ENCODE results near the gene C2CD4A. TPM values are rescaled to one million over a fixed set of nuclear protein-coding genes. Genes with fewer than 3 reads are reported as not detected.
A peak's percentile ranks its signal among the peaks of the same experiment; 100 is the strongest.
"Not testable (repeated sequence)": the region's sequence is repeated elsewhere in the genome, so short reads cannot be mapped to it uniquely, and the experiment has no call there.

Gene C2CD4A, protein sequence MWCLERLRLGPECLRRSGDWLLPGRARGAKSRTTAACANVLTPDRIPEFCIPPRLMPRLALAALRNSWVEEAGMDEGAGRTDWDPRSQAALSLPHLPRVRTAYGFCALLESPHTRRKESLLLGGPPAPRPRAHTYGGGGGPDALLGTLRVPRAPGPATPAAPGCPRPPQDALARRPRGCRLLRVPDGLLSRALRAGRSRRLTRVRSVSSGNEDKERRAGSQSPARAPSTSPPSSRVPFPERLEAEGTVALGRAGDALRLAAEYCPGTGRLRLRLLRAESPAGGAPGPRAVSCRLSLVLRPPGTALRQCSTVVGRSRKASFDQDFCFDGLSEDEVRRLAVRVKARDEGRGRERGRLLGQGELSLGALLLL
- not detected for total RNA-seq
- long read RNA-seq = 0 reads

DNA sequence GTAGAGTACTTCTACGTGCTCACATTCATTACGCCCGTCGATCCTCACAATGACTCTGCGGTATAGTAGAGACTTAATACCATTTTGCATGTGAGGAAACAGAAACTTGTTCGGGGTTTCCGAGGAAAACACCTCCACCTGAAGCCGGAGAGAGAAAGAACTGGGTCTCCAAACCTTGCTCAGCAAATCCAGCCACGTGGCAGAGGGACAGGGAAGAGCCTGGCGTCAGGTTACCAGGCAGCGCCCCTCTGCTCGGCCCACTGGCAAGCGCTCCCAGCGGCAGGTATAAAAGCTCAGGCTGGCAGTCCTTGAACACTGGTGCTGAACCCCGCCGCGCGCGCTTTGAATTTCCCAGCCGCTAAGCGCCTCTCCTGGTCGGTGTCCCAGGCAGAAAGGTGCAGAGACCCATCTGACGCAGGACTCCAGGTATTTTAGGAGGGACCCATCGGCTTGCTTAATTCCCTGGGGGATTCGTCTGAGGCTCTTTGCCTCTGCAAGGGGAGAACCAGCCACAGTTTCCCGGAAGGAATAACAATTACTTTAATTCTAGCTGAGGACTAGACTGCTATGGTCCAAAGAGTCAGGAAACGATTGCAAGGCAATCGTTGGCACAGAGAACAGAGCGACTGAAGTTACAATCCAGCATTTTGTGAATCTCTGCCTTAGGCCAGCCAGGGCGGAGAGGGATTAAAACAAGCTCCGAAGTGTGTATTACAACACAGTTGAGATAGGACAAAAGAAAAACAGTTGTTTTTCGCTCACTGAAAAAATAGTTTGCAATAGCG lies at the start of gene C2CD4A:
Gene C2CD4A, plus strand, starts transcription at position 315 of the 785 bp plus-strand sequence. CDS start 637 bp downstream, outside the sequence.
- intact Hi-C loops (cut with micrococcal nuclease) = no loop called here
- DNase-seq (peak; percentile 72), ATAC-seq (peak; percentile 84)

GRCh38 chr15:62020576-62021160 lies 46.1 kb upstream of the C2CD4A start:
- DNase-seq (no peak), ATAC-seq (no peak)
- intact Hi-C loops (cut with micrococcal nuclease) = no loop called here

DNA sequence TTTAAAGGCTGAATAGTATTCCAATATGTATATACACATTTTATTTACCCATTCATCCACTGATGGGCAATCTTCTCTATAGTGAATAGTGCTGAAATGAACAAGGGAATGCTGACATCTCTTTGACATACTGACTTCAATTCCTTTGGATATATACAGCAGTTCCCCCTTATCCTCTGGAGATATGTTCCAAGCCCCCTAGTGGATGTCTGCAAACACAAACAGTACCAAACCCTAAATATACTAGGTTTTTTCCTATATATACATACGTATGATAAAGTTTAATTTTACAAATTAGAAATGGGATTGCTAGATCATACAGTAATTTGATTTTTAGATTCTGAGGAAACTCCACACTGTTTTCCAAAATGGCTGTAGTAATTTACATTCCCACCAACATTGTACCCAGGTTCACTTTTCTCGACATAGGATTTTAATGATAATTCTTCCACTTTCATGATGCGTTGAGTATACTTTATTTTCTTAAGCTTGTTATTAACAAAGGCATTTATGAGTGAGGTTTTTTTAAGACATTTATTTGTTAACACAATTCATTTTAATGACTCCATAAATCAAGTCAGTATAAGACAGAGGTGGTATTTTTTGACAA lies 44.7 kb upstream of the C2CD4A start:
- ATAC-seq = no peak
- intact Hi-C loops (cut with micrococcal nuclease) = no loop called here
- no peak for DNase-seq

- intact Hi-C loops (cut with micrococcal nuclease) = no loop called here
- no peak for ATAC-seq
- no peak for DNase-seq
These were observed 40.1 kb upstream of the C2CD4A start for GRCh38 chr15:62026487-62027262.

DNA sequence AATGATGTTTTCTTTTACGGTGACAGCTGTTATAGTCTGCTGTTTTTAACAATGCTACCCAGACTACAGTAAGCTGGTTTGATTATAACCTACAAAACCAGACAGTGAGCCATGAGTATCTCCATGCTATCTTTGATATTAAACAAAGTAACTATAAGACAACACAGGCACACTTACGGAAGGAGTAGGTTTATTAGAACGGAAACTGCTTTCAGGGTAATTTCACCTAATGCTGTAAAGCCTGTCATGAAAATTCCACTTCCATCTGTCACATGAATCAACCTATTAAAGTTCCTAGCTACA lies 39.6 kb upstream of the C2CD4A start:
- ATAC-seq (no peak), DNase-seq (no peak)
- intact Hi-C loops (cut with micrococcal nuclease) = no loop called here

DNA sequence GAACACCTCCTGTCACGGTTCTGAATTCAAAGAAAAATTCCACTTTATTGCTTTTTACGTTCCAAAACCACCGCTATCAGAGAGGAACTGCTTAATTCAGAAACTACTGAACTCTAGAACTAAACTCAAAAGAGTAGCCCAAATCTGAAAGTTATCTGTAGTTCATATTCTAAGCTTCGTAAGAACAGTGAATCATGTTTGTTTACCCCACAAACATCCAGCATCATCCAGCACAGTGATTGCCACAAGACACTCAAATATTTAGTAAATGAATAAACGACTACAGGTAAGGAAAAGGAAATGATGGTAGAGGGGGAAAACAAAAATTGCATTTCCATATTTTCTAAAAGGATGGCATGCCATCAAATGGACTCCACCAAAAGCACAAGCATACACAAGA lies 38.9 kb upstream of the C2CD4A start:
- no peak for ATAC-seq
- intact Hi-C loops (cut with micrococcal nuclease) = no loop called here
- DNase-seq = no peak

- DNase-seq (no peak), ATAC-seq (no peak)
- intact Hi-C loops (cut with micrococcal nuclease) = no loop called here
These were observed 31.4 kb upstream of the C2CD4A start for GRCh38 chr15:62035256-62035924.

- intact Hi-C loops (cut with micrococcal nuclease) = no loop called here
- no peak for ATAC-seq
These were observed 20.6 kb upstream of the C2CD4A start for GRCh38 chr15:62046078-62046743.

GRCh38 chr15:62047282-62047827 lies 19.4 kb upstream of the C2CD4A start:
- intact Hi-C loops (cut with micrococcal nuclease) = no loop called here
- DNase-seq (no peak), ATAC-seq (no peak)

More at GRCh38 chr15:62046078-62046743, 20.6 kb upstream of the C2CD4A start:
- DNase-seq = no peak

GRCh38 chr15:62048254-62048653 lies 18.5 kb upstream of the C2CD4A start:
- ATAC-seq; intact Hi-C loops (cut with micrococcal nuclease); DNase-seq: not testable (repeated sequence)

- DNase-seq = no peak
- no peak for ATAC-seq
- intact Hi-C loops (cut with micrococcal nuclease) = no loop called here
These were observed 16.7 kb upstream of the C2CD4A start for GRCh38 chr15:62050115-62050514.

DNA sequence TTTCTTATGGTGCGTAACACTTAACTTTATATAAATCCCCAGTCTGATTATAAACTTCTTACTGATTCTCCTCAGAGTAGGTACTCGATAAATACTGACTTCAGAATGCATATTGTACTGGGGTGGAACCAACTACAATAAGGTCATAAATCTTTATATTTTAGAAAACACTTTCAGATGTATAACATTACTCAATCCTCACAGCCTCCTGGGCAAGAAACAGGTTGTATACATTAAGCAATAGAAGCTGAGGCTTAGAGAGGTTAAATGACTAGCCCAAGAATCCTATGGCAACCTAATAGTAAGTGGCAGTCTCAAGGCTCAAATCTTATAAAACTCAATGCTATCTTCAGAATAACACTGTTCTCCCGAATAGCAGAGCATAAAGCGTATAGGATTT lies 15.6 kb upstream of the C2CD4A start:
- ATAC-seq (no peak), DNase-seq (no peak)
- intact Hi-C loops (cut with micrococcal nuclease) = no loop called here

DNA sequence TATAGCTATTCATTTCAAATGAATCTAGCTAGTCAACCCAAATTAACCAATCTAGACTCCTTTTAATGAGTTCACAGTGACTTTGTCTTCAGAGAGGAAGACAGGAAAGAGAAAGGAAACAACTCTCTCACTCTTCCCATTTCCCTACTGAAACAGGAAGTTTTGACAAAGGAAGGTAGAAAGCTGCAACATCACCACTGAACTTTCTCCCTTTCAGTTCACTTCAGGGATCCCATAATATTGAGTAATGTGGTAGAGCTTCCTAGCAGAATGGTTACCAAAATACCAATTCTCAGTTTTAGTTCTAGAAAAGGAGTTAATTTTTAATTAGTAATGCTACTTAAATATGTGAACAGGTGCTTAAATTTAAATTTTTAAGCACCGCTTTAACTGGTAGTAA lies 14.1 kb upstream of the C2CD4A start:
- intact Hi-C loops (cut with micrococcal nuclease) = no loop called here
- no peak for DNase-seq
- no peak for ATAC-seq

- intact Hi-C loops (cut with micrococcal nuclease) = no loop called here
- DNase-seq = no peak
- ATAC-seq = peak; percentile 69
These were observed 13.2 kb upstream of the C2CD4A start for GRCh38 chr15:62053439-62054085.

GRCh38 chr15:62054979-62055378 lies 11.8 kb upstream of the C2CD4A start:
- intact Hi-C loops (cut with micrococcal nuclease) = no loop called here
- DNase-seq (no peak), ATAC-seq (no peak)

DNA sequence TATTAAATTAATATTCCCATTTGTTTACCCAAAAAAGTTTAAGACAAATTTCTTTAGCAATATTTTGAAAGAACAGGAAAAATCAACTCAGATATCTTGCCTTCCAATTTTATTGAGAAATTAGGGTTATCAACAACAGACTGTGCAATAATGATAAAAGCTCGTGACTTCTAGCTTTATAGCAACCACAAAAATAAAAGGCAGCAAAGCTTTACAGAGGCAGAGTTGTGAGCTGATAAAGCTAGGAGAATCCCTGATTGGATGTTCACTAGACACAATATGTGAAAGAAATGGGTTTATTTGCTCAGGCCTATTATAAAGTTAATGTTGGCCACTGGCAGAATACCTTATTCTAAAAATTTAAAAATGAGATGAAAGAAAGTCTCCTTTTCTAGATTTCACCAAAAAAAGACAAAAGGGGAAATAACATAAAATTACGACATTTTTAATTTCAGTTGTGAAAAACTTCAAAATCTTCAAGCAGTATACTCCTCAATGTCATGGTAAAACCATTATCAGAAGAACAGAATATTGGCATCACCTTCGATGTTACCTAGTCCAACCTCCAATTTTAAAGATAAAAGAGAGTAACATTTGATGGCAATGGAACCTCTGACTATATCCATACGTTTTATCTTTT lies 9.3 kb upstream of the C2CD4A start:
- DNase-seq (no peak), ATAC-seq (no peak)
- intact Hi-C loops (cut with micrococcal nuclease) = no loop called here
